Nephron progenitor cell (in vitro differentiated cells): Measurements from ENCODE around the gene TRAF6.

Source experiments
- DNase-seq: peaks from one replicate; pipeline ENCODE4 v3.0.0; 2021
- H3K27ac Mint-ChIP-seq: 2 replicates; pipeline ENCODE4 v1.8.0; 2021; ENCODE audit warnings: mild to moderate bottlenecking, moderate library complexity, mixed read lengths
- H3K27me3 Mint-ChIP-seq: 2 replicates; pipeline ENCODE4 v1.8.0; 2021; ENCODE audit warnings: mild to moderate bottlenecking, low read depth, mixed read lengths; ENCODE audit not compliant: poor library complexity
- H3K36me3 Mint-ChIP-seq: 2 replicates; pipeline ENCODE4 v1.8.0; 2021; ENCODE audit warnings: low read depth, mixed read lengths
- H3K4me1 Mint-ChIP-seq: 2 replicates; pipeline ENCODE4 v1.8.0; 2021; ENCODE audit warnings: mixed read lengths
- H3K4me3 Mint-ChIP-seq: 2 replicates; pipeline ENCODE4 v1.8.0; 2021; ENCODE audit warnings: mild to moderate bottlenecking, moderate library complexity, mixed read lengths
- H3K9me3 Mint-ChIP-seq: 2 replicates; pipeline ENCODE4 v1.8.0; 2021; ENCODE audit warnings: mild to moderate bottlenecking, moderate library complexity, mixed read lengths
- CTCF ChIP-seq: fragments of 200-600 bp; sonication (generic); IDR thresholded peaks from 2 replicates; pipeline ENCODE4 v1.5.0; 2021; ENCODE audit warnings: antibody characterized with exemption

The TRAF6 gene

DNA sequence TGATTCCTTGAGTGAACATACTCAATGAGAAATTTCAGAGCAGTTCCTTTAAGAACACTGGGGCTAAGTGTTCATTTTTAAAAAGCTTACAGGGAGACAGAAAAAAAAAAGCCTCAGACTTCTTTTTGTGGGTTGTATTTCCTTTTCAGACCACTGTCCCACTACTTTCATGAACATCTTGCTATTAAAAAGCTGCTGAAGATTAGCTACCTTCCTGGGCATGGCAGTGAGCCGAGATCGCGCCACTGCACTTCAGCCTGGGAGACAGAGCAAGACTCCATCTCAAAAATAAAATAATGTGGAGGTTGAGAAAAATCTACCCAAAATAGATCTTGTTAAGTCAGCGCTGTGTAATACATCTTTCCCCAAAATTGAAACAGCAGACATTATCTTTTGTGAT, 10.8 kb downstream of the TRAF6 start:
- Mint-ChIP-seq H3K4me3 (no peak overlapping the region), H3K9me3 (no peaks in the 10 kb centered on the region), H3K27ac (peak overlapping the region; percentile 11), H3K4me1 (no peaks in the 10 kb centered on the region), H3K27me3 (peaks cover 3% of the 10 kb centered on the region), H3K36me3 (peaks cover 28% of the 10 kb centered on the region)
- no peak for TF ChIP-seq CTCF
- DNase-seq, result no peak

GRCh38 chr11:36498721-36499120, 11.4 kb downstream of the TRAF6 start:
- peaks cover 3% of the 10 kb centered on the region for H3K27me3 Mint-ChIP-seq
- no peak for TF ChIP-seq CTCF
- H3K27ac Mint-ChIP-seq, result no peak overlapping the region
- H3K4me1 Mint-ChIP-seq, result no peaks in the 10 kb centered on the region
- H3K9me3 Mint-ChIP-seq, result no peaks in the 10 kb centered on the region
- H3K36me3 Mint-ChIP-seq, result peaks cover 25% of the 10 kb centered on the region
- DNase-seq, result no peak
- no peak overlapping the region for H3K4me3 Mint-ChIP-seq

DNA sequence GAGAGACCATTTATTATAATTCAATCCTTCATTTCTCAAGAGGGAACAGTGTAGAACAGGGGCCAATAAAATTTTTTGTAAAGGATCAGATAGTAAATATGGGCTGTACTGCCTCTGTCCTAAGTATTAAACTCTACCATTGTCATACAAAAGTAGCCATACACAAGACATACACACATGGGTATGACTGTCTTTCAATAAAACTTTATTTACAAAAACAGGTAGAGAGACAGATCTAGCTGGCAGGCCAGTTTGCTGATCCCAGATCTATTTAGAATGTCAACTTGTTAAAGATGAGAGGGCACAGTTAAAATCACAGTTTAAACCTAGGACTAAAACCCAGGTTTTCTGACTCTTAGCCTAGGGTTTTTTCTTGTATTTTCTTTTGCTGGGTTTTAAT, 16.7 kb downstream of the TRAF6 start:
- no peak for DNase-seq

GRCh38 chr11:36492724-36493304, 17.3 kb downstream of the TRAF6 start:
- Mint-ChIP-seq H3K36me3 (peaks cover 57% of the 10 kb centered on the region), H3K4me3 (no peak overlapping the region), H3K9me3 (no peaks in the 10 kb centered on the region), H3K27me3 (no peaks in the 10 kb centered on the region), H3K4me1 (no peaks in the 10 kb centered on the region), H3K27ac (no peak overlapping the region)
- DNase-seq, result no peak
- peak; percentile 76 for TF ChIP-seq CTCF

More for the DNA sequence above, 16.7 kb downstream of the TRAF6 start:
- Mint-ChIP-seq H3K4me3 (no peak overlapping the region), H3K27me3 (no peaks in the 10 kb centered on the region), H3K9me3 (no peaks in the 10 kb centered on the region), H3K4me1 (no peaks in the 10 kb centered on the region), H3K27ac (no peak overlapping the region), H3K36me3 (peaks cover 54% of the 10 kb centered on the region)
- TF ChIP-seq CTCF, result no peak

GRCh38 chr11:36490026-36490806, 19.9 kb downstream of the TRAF6 start:
- no peaks in the 10 kb centered on the region for H3K27me3 Mint-ChIP-seq
- H3K27ac Mint-ChIP-seq, result no peak overlapping the region
- no peak for DNase-seq
- H3K4me3 Mint-ChIP-seq, result no peak overlapping the region
- peaks cover 59% of the 10 kb centered on the region for H3K36me3 Mint-ChIP-seq
- TF ChIP-seq CTCF, result no peak
- H3K4me1 Mint-ChIP-seq, result no peaks in the 10 kb centered on the region
- no peaks in the 10 kb centered on the region for H3K9me3 Mint-ChIP-seq

- Mint-ChIP-seq H3K27me3 (no peaks in the 10 kb centered on the region), H3K4me3 (no peak overlapping the region), H3K9me3 (peaks cover 3% of the 10 kb centered on the region), H3K4me1 (no peaks in the 10 kb centered on the region), H3K36me3 (peaks cover 66% of the 10 kb centered on the region), H3K27ac (no peak overlapping the region)
- no peak for TF ChIP-seq CTCF
- DNase-seq, result no peak
Measured at GRCh38 chr11:36488096-36488495, 22.0 kb downstream of the TRAF6 start.
